CD14-positive monocyte (primary cell): Measurements from ENCODE around the gene A4GNT. TPM values are rescaled to one million over a fixed set of nuclear protein-coding genes. Genes with fewer than 3 reads are reported as not detected.

Experiments used
- DNase-seq, 3 donors: peaks; one replicate each; pipeline ENCODE4 v3.0.0-alpha.2; 2011 to 2022
- H2AFZ ChIP-seq: 2 replicates; pipeline ENCODE4 v1.6.0; 2012; ENCODE audit warnings: mild to moderate bottlenecking, low read depth, low read length, inconsistent platforms; ENCODE audit not compliant: insufficient read depth, poor library complexity, severe bottlenecking
- H3K27ac ChIP-seq, 2 donors: 1 replicate in 1 of 2; 2 replicates in 1 of 2; pipeline ENCODE4 v1.5.1; 2012 to 2013; ENCODE audit warnings: low read length in 2 of 2, control low read depth in 1 of 2, inconsistent platforms in 1 of 2, low read depth in 1 of 2, mild to moderate bottlenecking in 1 of 2
- H3K27me3 ChIP-seq, 2 donors: one replicate each; pipeline versions ENCODE4 v1.6.0 to v1.6.1; 2011 to 2013; ENCODE audit warnings: low read length in 2 of 2; ENCODE audit not compliant: control insufficient read depth in 2 of 2, insufficient read depth in 2 of 2
- H3K36me3 ChIP-seq, 2 donors: replicated peaks in 1 of 2; 1 replicate in 1 of 2; 2 replicates in 1 of 2; pipeline versions ENCODE4 v1.5.1 to v1.6.1; 2012 to 2013; ENCODE audit warnings: low read length in 2 of 2, control low read depth in 1 of 2, inconsistent platforms in 1 of 2, mild to moderate bottlenecking in 1 of 2; ENCODE audit not compliant: insufficient read depth in 2 of 2, control insufficient read depth in 1 of 2
- H3K4me1 ChIP-seq, 2 donors: 1 replicate in 1 of 2; 2 replicates in 1 of 2; pipeline versions ENCODE4 v1.5.1 to v1.6.1; 2012 to 2013; ENCODE audit warnings: low read length in 2 of 2, control low read depth in 1 of 2, inconsistent platforms in 1 of 2, mild to moderate bottlenecking in 1 of 2, moderate library complexity in 1 of 2; ENCODE audit not compliant: insufficient read depth in 2 of 2, control insufficient read depth in 1 of 2
- H3K4me2 ChIP-seq: replicated peaks from 2 replicates; pipeline ENCODE3; 2012; ENCODE audit warnings: low read length, moderate library complexity, mild to moderate bottlenecking; ENCODE audit not compliant: poor library complexity, severe bottlenecking; ENCODE audit errors: extremely low read depth
- H3K4me3 ChIP-seq, 3 experiments: fragments of 200-600 bp in 1 of 3; sonication (generic) in 1 of 3; replicated peaks in 1 of 3; 1 replicate in 2 of 3; 2 replicates in 1 of 3; pipeline ENCODE4 v1.5.1; 2011 to 2013; ENCODE audit warnings: low read length in 3 of 3, mild to moderate bottlenecking in 3 of 3, control low read depth in 2 of 3, low read depth in 2 of 3, inconsistent platforms in 1 of 3, moderate library complexity in 1 of 3
- H3K79me2 ChIP-seq: 2 replicates; pipeline ENCODE4 v1.6.0; 2012; ENCODE audit warnings: mild to moderate bottlenecking, control low read depth, inconsistent platforms, low read length, moderate library complexity; ENCODE audit not compliant: insufficient read depth
- H3K9ac ChIP-seq: 2 replicates; pipeline ENCODE4 v1.6.0; 2017; ENCODE audit warnings: low read length, mild to moderate bottlenecking; ENCODE audit not compliant: insufficient read depth, poor library complexity, severe bottlenecking
- H3K9me3 ChIP-seq, 2 donors: replicated peaks in 1 of 2; 1 replicate in 1 of 2; 2 replicates in 1 of 2; pipeline versions ENCODE4 v1.5.1 to v1.6.1; 2012 to 2013; ENCODE audit warnings: low read length in 2 of 2, control low read depth in 1 of 2; ENCODE audit not compliant: control insufficient read depth in 1 of 2, insufficient read depth in 1 of 2
- H4K20me1 ChIP-seq: 2 replicates; pipeline ENCODE4 v1.6.0; 2012; ENCODE audit warnings: mild to moderate bottlenecking, low read length, control low read depth, moderate library complexity; ENCODE audit not compliant: insufficient read depth
- H3K27ac Mint-ChIP-seq, 7 donors: one replicate each; pipeline ENCODE4 v1.8.0; 2020; ENCODE audit warnings: mild to moderate bottlenecking in 7 of 7, mixed read lengths in 7 of 7, moderate library complexity in 6 of 7, inconsistent platforms in 2 of 7
- H3K27me3 Mint-ChIP-seq, 3 donors: one replicate each; pipeline ENCODE4 v1.8.0; 2021 to 2022; ENCODE audit warnings: low read depth in 3 of 3, mild to moderate bottlenecking in 3 of 3, mixed read lengths in 3 of 3, moderate library complexity in 3 of 3, inconsistent platforms in 1 of 3
- H3K36me3 Mint-ChIP-seq, 2 donors: one replicate each; pipeline ENCODE4 v1.8.0; 2020; ENCODE audit warnings: mixed read lengths in 2 of 2, inconsistent platforms in 1 of 2, mild to moderate bottlenecking in 1 of 2
- H3K4me1 Mint-ChIP-seq: one replicate; pipeline ENCODE4 v1.8.0; 2020; ENCODE audit warnings: mild to moderate bottlenecking, mixed read lengths
- H3K4me3 Mint-ChIP-seq, 2 donors: one replicate each; pipeline ENCODE4 v1.8.0; 2020; ENCODE audit warnings: mild to moderate bottlenecking in 2 of 2, mixed read lengths in 2 of 2, moderate library complexity in 1 of 2
- H3K9me3 Mint-ChIP-seq, 7 donors: one replicate each; pipeline ENCODE4 v1.8.0; 2020 to 2022; ENCODE audit warnings: mixed read lengths in 7 of 7, mild to moderate bottlenecking in 6 of 7, moderate library complexity in 6 of 7, inconsistent platforms in 2 of 7
- CTCF ChIP-seq: fragments of 200-600 bp; IDR thresholded peaks from one replicate; pipeline ENCODE4 v1.8.0; 2022; ENCODE audit warnings: antibody characterized with exemption, mild to moderate bottlenecking
- WGBS: methylation state at CpG from one replicate; pipeline ENCODE4 v1.1.5; 2013; ENCODE audit warnings: missing lambda C conversion rate; ENCODE audit not compliant: insufficient coverage; 5-methylcytosine and 5-hydroxymethylcytosine counted together
- intact Hi-C, 2 donors: fragments of 100-400 bp; cut with micrococcal nuclease; formaldehyde crosslinking; loops; one replicate each; pipeline versions ENCODE4 v1.15.0 to v1.15.1; 2023
- polyA plus RNA-seq, 3 donors: library from polyadenylated mRNA; depleted of rRNA in 1 of 3; unstranded in 2 of 3; stranded (reverse) in 1 of 3; fragments of 300-500 nt in 2 of 3; fragments of >200 nt in 1 of 3; fragmentation: Illumina TruSeq in 2 of 3; gene quantifications; 1 replicate in 2 of 3; 2 replicates in 1 of 3; pipeline ENCODE4 v1.2.3, GENCODE V29; 2012 to 2021

A4GNT gene
- polyA plus RNA-seq, 3 donors, result not detected

- H3K36me3 ChIP-seq, result no peaks in the 10 kb centered on the region
- intact Hi-C loops, result no loop called here
- H3K9ac ChIP-seq, result no peak overlapping the region
- no peaks in the 10 kb centered on the region for H3K79me2 ChIP-seq
- H3K4me2 ChIP-seq, result no peak overlapping the region
- Mint-ChIP-seq H3K4me1 (peaks cover 48% of the 10 kb centered on the region), H3K4me3 (no peak overlapping the region), H3K9me3 (no peaks in the 10 kb centered on the region), H3K27ac (no peak overlapping the region), H3K36me3 (no peaks in the 10 kb centered on the region), H3K27me3 (peaks cover 0 to 2% (median 0%) of the 10 kb centered on the region in 3 donors)
- H3K4me1 ChIP-seq, result peaks cover 44% of the 10 kb centered on the region in 2 donors
- no peaks in the 10 kb centered on the region for H4K20me1 ChIP-seq
- H3K27ac ChIP-seq, result no peak overlapping the region
- TF ChIP-seq CTCF, result no peak
- no peak overlapping the region for H3K4me3 ChIP-seq
- no peak overlapping the region for H2AFZ ChIP-seq
- no peaks in the 10 kb centered on the region for H3K9me3 ChIP-seq
- DNase-seq, result no peak
- no peaks in the 10 kb centered on the region for H3K27me3 ChIP-seq
Measured at GRCh38 chr3:138140940-138141339, 8.8 kb upstream of the A4GNT start.

GRCh38 chr3:138139691-138140090, 7.5 kb upstream of the A4GNT start:
- peak overlapping the region in 1 of 2 donors; percentile 80 for H3K27ac ChIP-seq

More at GRCh38 chr3:138139691-138140090, 7.5 kb upstream of the A4GNT start:
- Histone ChIP-seq H3K27me3 (no peaks in the 10 kb centered on the region), H3K9ac (no peak overlapping the region), H3K79me2 (no peaks in the 10 kb centered on the region), H3K4me3 (no peak overlapping the region), H3K9me3 (no peaks in the 10 kb centered on the region), H4K20me1 (no peaks in the 10 kb centered on the region), H2AFZ (no peak overlapping the region), H3K4me2 (no peak overlapping the region), H3K4me1 (peaks cover 56 to 57% of the 10 kb centered on the region in 2 donors), H3K36me3 (no peaks in the 10 kb centered on the region)
- Mint-ChIP-seq H3K9me3 (no peaks in the 10 kb centered on the region), H3K27ac (peak overlapping the region in 6 of 7 donors; percentile 8 to 90 (median 76)), H3K4me1 (peaks cover 60% of the 10 kb centered on the region), H3K27me3 (peaks cover 0 to 2% (median 0%) of the 10 kb centered on the region in 3 donors), H3K36me3 (no peaks in the 10 kb centered on the region), H3K4me3 (no peak overlapping the region)
- TF ChIP-seq CTCF, result no peak
- DNase-seq, result peak in 1 of 3 donors; percentile 18
- intact Hi-C loops, result loop anchor here in 1 of 2 donors (10.0 kb wide), 1 partner anchor 85 kb away; no protein-coding TSS in a partner anchor
- no CpG with 5 or more reads among the region's 2 CpGs for WGBS
